Ishikawa (cell line): ENCODE results near the gene ERCC6L.

Source experiments
- EGR1 ChIP-seq: IDR thresholded peaks from 2 replicates; pipeline ENCODE4 v1.6.1; 2012
- FOXM1 ChIP-seq: IDR thresholded peaks from 2 replicates; pipeline ENCODE4 v1.6.1; 2012; ENCODE audit warnings: low read depth, borderline replicate concordance
- MAX ChIP-seq: IDR thresholded peaks from 2 replicates; pipeline ENCODE4 v1.6.1; 2012
- RAD21 ChIP-seq: IDR thresholded peaks from 2 replicates; pipeline ENCODE4 v1.6.1; 2012; ENCODE audit warnings: low read depth
- TCF12 ChIP-seq: IDR thresholded peaks from 2 replicates; pipeline ENCODE4 v1.6.1; 2012; ENCODE audit warnings: low read depth
- TEAD4 ChIP-seq: IDR thresholded peaks from 2 replicates; pipeline ENCODE4 v1.6.1; 2012
- YY1 ChIP-seq: IDR thresholded peaks from 2 replicates; pipeline ENCODE4 v1.6.1; 2012; ENCODE audit warnings: low read depth

- TF ChIP-seq RAD21 (no peak), MAX (no peak), EGR1 (no peak), FOXM1 (no peak), YY1 (no peak), TCF12 (no peak), TEAD4 (no peak)
Observed at GRCh38 chrX:72274526-72274925, 35.7 kb upstream of the ERCC6L start.
